HG02970 (cell line): ENCODE measurements around the gene AGTR2.
"Not testable (repeated sequence)": the region's sequence is repeated elsewhere in the genome, so short reads cannot be mapped to it uniquely, and the experiment has no call there.

Source experiments
- ATAC-seq: cut with Tn5 transposase; IDR thresholded peaks from one replicate; pipeline ENCODE4 v1.9.1; 2021; ENCODE audit warnings: mild to moderate bottlenecking, moderate library complexity, moderate number of reproducible peaks; ENCODE audit not compliant: unreplicated experiment, low FRiP score

AGTR2 gene

GRCh38 chrX:116170511-116170910 lies at the start of gene AGTR2:
Gene AGTR2 (plus strand): TSS chrX:116170744. CDS start chrX:116172281, 1,537 bp downstream.
- no peak for ATAC-seq

GRCh38 chrX:116135277-116135676 lies 35.3 kb upstream of the AGTR2 start:
- no peak for ATAC-seq

- not testable (repeated sequence) for ATAC-seq
These were observed 29.3 kb upstream of the AGTR2 start for GRCh38 chrX:116141270-116141669.

GRCh38 chrX:116142976-116143375 lies 27.6 kb upstream of the AGTR2 start:
- ATAC-seq, result no peak

GRCh38 chrX:116172976-116173375 lies 2.4 kb downstream of the AGTR2 start:
- no peak for ATAC-seq

GRCh38 chrX:116181300-116181699 lies 10.8 kb downstream of the AGTR2 start:
- ATAC-seq, result no peak

- no peak for ATAC-seq
These were observed 14.6 kb downstream of the AGTR2 start for GRCh38 chrX:116185163-116185562.

GRCh38 chrX:116194649-116195048 lies 24.1 kb downstream of the AGTR2 start:
- ATAC-seq, result no peak

- no peak for ATAC-seq
These were observed 27.7 kb downstream of the AGTR2 start for GRCh38 chrX:116198235-116198634.

GRCh38 chrX:116198810-116199209 lies 28.3 kb downstream of the AGTR2 start:
- ATAC-seq, result no peak

- ATAC-seq, result no peak
These were observed 34.4 kb downstream of the AGTR2 start for GRCh38 chrX:116204932-116205331.

GRCh38 chrX:116213262-116213661 lies 42.7 kb downstream of the AGTR2 start:
- no peak for ATAC-seq

GRCh38 chrX:116217080-116217479 lies 46.5 kb downstream of the AGTR2 start:
- not testable (repeated sequence) for ATAC-seq
